Keratinocyte (primary cell): ENCODE results near the gene TRIM63. TPM values are rescaled to one million over a fixed set of nuclear protein-coding genes. Genes with fewer than 3 reads are reported as not detected.
"Not testable (repeated sequence)": the region's sequence is repeated elsewhere in the genome, so short reads cannot be mapped to it uniquely, and the experiment has no call there.

Source experiments
- DNase-seq: peaks from one replicate; pipeline ENCODE4 v3.0.0-alpha.2; 2011; ENCODE audit warnings: low read depth, missing footprints, low spot score
- FAIRE-seq: peaks from 2 replicates; lab custom pipeline; 2011; peaks lifted over from hg19 to GRCh38; lab: Jason Lieb, UNC
- H2AFZ ChIP-seq: 2 replicates; pipeline ENCODE4 v1.6.0; 2012; ENCODE audit warnings: low read length, control low read depth, inconsistent platforms; ENCODE audit not compliant: control insufficient read depth
- H3K27ac ChIP-seq: 2 replicates; pipeline ENCODE4 v1.5.1; 2011; ENCODE audit warnings: low read length; ENCODE audit not compliant: control insufficient read depth, insufficient read depth
- H3K27me3 ChIP-seq: 3 replicates; pipeline ENCODE4 v1.6.0; 2011; ENCODE audit warnings: low read length; ENCODE audit not compliant: control insufficient read depth, insufficient read depth; ENCODE audit errors: extremely low read depth
- H3K36me3 ChIP-seq, 2 experiments: 2 replicates in 1 of 2; 3 replicates in 1 of 2; pipeline ENCODE4 v1.5.1; 2011; ENCODE audit warnings: low read length in 2 of 2, mild to moderate bottlenecking in 1 of 2; ENCODE audit not compliant: control insufficient read depth in 2 of 2, insufficient read depth in 2 of 2; ENCODE audit errors: extremely low read depth in 1 of 2
- H3K4me1 ChIP-seq: 3 replicates; pipeline ENCODE4 v1.5.1; 2011; ENCODE audit warnings: low read length; ENCODE audit not compliant: control insufficient read depth, insufficient read depth; ENCODE audit errors: extremely low read depth
- H3K4me2 ChIP-seq: 3 replicates; pipeline ENCODE4 v1.6.0; 2011; ENCODE audit warnings: low read depth, low read length; ENCODE audit not compliant: control insufficient read depth, insufficient read depth; ENCODE audit errors: extremely low read depth
- H3K4me3 ChIP-seq, 3 experiments: fragments of 200-600 bp in 1 of 3; sonication (generic) in 1 of 3; 2 replicates in 2 of 3; 3 replicates in 1 of 3; pipeline ENCODE4 v1.5.1; 2011 to 2016; ENCODE audit warnings: low read length in 3 of 3, mild to moderate bottlenecking in 3 of 3, control low read depth in 2 of 3, inconsistent platforms in 1 of 3, low read depth in 1 of 3, mixed read lengths in 1 of 3, mixed run types in 1 of 3, moderate library complexity in 1 of 3; ENCODE audit not compliant: control insufficient read depth in 2 of 3, insufficient read depth in 2 of 3; ENCODE audit errors: extremely low read depth in 1 of 3
- H3K79me2 ChIP-seq: 2 replicates; pipeline ENCODE4 v1.6.0; 2012; ENCODE audit warnings: low read length; ENCODE audit not compliant: control insufficient read depth, insufficient read depth
- H3K9ac ChIP-seq: 3 replicates; pipeline ENCODE4 v1.6.0; 2011; ENCODE audit warnings: low read length; ENCODE audit not compliant: control insufficient read depth, insufficient read depth; ENCODE audit errors: extremely low read depth
- H3K9me1 ChIP-seq: 3 replicates; pipeline ENCODE4 v1.6.0; 2011; ENCODE audit warnings: low read length; ENCODE audit not compliant: control insufficient read depth, insufficient read depth; ENCODE audit errors: extremely low read depth
- H3K9me3 ChIP-seq: 2 replicates; pipeline ENCODE4 v1.5.1; 2012; ENCODE audit warnings: low read depth, low read length; ENCODE audit not compliant: control insufficient read depth
- H4K20me1 ChIP-seq: 3 replicates; pipeline ENCODE4 v1.6.0; 2011; ENCODE audit warnings: low read length; ENCODE audit not compliant: control insufficient read depth, insufficient read depth; ENCODE audit errors: extremely low read depth
- EZH2 ChIP-seq: IDR thresholded peaks from one replicate; pipeline ENCODE4 v1.6.1; 2012; ENCODE audit warnings: inconsistent platforms, mild to moderate bottlenecking, low read length, moderate library complexity
- dilution Hi-C: fragments of 300-500 bp; cut with MboI; formaldehyde crosslinking; loops from one replicate; pipeline ENCODE4 v1.7.0; 2020; ENCODE audit warnings: low sequenced_read_pairs; ENCODE audit not compliant: extremely low pct_ligation_motif_present
- polyA plus RNA-seq, 5 experiments: library from polyadenylated mRNA; depleted of rRNA in 3 of 5; stranded (reverse) in 3 of 5; stranded (forward) in 1 of 5; unstranded in 1 of 5; fragments of >200 nt; gene quantifications; 1 replicate in 1 of 5; 2 replicates in 3 of 5; 3 replicates in 1 of 5; pipeline versions ENCODE4 v1.2.1 to v1.2.3, GENCODE V29; 2011 to 2012; ENCODE audit warnings: missing spikeins in 2 of 5, low read depth in 1 of 5, low replicate concordance in 1 of 5
- TF ChIP-seq, protein P1 (sequence below), 3 experiments: IDR thresholded peaks in 1 of 3; conservative IDR thresholded peaks in 1 of 3; optimal IDR thresholded peaks in 1 of 3; 2 replicates in 2 of 3; 3 replicates in 1 of 3; pipeline versions ENCODE3 to v1.5.1; 2011; ENCODE audit warnings: low read length in 3 of 3, mild to moderate bottlenecking in 3 of 3, moderate library complexity in 2 of 3, control low read depth in 1 of 3, inconsistent platforms in 1 of 3; ENCODE audit not compliant: insufficient read depth in 2 of 3; ENCODE audit errors: extremely low read depth in 1 of 3

Gene TRIM63
- polyA plus RNA-seq, 1 donor (not counting 4 experiments of a cell fraction or from before 2014, with no cell fraction given) = not detected

DNA sequence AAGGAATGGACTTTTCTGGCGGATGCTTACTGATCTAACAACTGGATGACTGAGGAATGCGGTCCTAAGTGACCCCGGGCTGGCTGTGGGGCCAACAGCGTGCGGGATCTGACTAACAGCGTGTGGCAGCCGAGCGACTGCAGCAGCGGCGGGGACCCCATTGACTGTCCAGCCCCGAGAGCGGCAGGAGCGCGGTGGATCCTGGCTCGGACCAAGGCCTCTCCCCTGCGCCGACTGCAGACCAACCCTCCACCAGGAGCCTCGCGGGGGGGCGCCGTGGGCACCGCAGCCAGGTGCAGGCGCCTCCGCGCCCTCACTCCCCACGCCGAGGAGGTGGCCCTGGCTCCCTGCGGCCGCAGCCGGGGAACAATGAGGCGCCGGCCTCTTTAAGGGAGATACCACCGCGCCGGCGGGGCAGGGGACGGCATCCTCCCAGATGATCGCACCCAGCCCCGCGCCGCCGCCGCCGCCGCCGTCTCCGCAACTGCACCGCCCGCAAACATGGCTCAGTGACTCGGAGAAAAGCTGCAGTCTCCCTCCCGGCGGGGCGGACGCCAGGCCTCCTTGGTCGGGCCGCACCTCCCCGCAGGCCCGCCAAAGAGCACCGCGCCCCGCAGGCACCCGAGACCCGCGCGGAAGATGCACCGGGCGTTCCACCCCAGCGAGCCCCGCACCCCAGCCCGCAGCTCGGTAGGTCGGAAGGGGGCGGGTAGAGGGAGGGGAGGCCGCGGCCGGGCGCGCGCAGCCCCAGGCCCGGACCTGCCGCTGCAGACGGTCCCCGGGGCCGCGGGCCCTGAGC, 43.5 kb upstream of the TRIM63 start:
- Histone ChIP-seq H3K9me3 (no peaks in the 10 kb centered on the region), H3K4me2 (peak overlapping the region; percentile 81), H4K20me1 (no peaks in the 10 kb centered on the region), H3K4me3 (peak overlapping the region; percentile 71 to 99 (median 79)), H3K79me2 (peaks cover 7% of the 10 kb centered on the region), H3K36me3 (peaks cover 2 to 6% of the 10 kb centered on the region in 2 experiments), H3K9ac (peak overlapping the region; percentile 80), H3K27ac (peak overlapping the region; percentile 58), H2AFZ (peak overlapping the region; percentile 85), H3K9me1 (no peaks in the 10 kb centered on the region), H3K27me3 (no peaks in the 10 kb centered on the region), H3K4me1 (peaks cover 18% of the 10 kb centered on the region)
- FAIRE-seq = no peak
- TF ChIP-seq, protein P1, sequence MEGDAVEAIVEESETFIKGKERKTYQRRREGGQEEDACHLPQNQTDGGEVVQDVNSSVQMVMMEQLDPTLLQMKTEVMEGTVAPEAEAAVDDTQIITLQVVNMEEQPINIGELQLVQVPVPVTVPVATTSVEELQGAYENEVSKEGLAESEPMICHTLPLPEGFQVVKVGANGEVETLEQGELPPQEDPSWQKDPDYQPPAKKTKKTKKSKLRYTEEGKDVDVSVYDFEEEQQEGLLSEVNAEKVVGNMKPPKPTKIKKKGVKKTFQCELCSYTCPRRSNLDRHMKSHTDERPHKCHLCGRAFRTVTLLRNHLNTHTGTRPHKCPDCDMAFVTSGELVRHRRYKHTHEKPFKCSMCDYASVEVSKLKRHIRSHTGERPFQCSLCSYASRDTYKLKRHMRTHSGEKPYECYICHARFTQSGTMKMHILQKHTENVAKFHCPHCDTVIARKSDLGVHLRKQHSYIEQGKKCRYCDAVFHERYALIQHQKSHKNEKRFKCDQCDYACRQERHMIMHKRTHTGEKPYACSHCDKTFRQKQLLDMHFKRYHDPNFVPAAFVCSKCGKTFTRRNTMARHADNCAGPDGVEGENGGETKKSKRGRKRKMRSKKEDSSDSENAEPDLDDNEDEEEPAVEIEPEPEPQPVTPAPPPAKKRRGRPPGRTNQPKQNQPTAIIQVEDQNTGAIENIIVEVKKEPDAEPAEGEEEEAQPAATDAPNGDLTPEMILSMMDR (optimal IDR thresholded peaks at IDR 0.05 in 1 of 3, IDR thresholded peaks at IDR 0.05 in 1 of 3, conservative IDR thresholded peaks at IDR 0.05 in 1 of 3; ENCODE audit: extremely low read depth in 1 of 3, insufficient read depth in 2 of 3, low read length in 3 of 3) = no peak
- TF ChIP-seq EZH2 = no peak
- no peak for DNase-seq
- dilution Hi-C loops = no loop called here

DNA sequence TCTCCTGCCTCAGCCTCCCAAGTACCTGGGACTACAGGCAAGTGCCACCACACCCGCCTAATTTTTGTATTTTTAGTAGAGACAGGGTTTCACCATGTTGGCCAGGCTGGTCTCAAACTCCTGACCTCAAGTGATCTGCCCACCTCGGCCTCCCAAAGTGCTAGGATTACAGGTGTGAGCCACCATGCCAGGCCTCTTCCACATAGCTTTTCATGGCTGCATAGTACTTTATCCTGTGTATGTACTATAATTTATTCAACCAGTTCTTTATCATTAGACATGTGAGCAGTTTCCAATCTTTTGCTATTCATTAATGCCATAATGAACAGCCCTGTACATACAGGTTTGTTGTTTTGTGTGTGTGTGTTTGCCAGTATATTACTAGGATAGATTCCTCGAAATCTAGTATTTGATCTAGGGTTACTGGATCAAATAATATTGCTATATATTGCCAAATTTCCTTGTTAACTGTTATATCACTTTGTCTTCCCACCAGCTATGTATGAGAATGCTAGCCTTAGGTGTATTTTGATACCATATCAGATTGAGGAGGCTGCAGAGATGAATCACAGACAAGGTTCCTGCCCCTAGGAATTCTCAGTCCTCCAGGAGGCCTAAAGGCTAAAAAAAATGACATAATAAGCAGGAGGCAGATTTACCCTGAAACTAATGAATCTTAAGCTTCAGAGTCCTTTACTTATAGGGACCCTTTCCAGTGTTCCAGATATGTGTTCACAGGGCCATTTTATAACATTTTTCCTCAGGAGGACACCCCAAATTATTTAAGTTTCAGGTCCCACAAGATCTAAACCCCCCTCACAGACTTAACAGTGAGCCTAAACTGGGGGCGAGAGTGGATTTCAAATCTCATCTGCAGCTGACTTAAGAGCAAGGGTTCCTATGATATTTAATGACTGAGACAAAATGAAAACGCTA, 42.1 kb upstream of the TRIM63 start:
- no peak overlapping the region for H3K27ac ChIP-seq
- DNase-seq (no peak), FAIRE-seq (no peak)
- dilution Hi-C loops = no loop called here
- peak overlapping the region; percentile 80 for H3K9ac ChIP-seq
- peaks cover 18% of the 10 kb centered on the region for H3K4me1 ChIP-seq
- peak overlapping the region; percentile 81 for H3K4me2 ChIP-seq
- no peaks in the 10 kb centered on the region for H3K27me3 ChIP-seq
- no peak overlapping the region for H3K4me3 ChIP-seq
- H3K36me3 ChIP-seq = peaks cover 2 to 6% of the 10 kb centered on the region in 2 experiments
- peak overlapping the region; percentile 13 for H2AFZ ChIP-seq
- TF ChIP-seq EZH2 = no peak
- TF ChIP-seq, protein P1 (optimal IDR thresholded peaks at IDR 0.05 in 1 of 3, IDR thresholded peaks at IDR 0.05 in 1 of 3, conservative IDR thresholded peaks at IDR 0.05 in 1 of 3; ENCODE audit: extremely low read depth in 1 of 3, insufficient read depth in 2 of 3, low read length in 3 of 3) = no peak
- H3K9me3 ChIP-seq = no peaks in the 10 kb centered on the region
- no peaks in the 10 kb centered on the region for H3K9me1 ChIP-seq
- no peaks in the 10 kb centered on the region for H4K20me1 ChIP-seq
- peaks cover 7% of the 10 kb centered on the region for H3K79me2 ChIP-seq

DNA sequence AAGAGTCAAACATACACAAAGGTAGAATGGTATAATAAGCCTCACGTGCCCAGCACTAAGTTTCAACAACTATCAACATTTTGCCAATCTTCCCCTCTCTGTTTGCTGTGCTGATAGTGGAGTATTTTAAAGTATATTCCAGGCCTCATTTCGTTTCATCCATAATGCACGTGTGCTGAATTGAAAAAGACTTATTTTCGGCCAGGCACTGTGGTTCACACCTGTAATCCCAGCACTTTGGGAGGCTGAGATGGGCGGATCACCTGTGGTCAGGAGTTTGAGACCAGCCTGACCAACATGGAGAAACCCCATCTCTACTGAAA, 37.8 kb upstream of the TRIM63 start:
- not testable (repeated sequence) for H2AFZ ChIP-seq

More for the DNA sequence above, 37.8 kb upstream of the TRIM63 start:
- H3K4me1 ChIP-seq, H4K20me1 ChIP-seq, H3K9me1 ChIP-seq, H3K4me3 ChIP-seq, H3K27me3 ChIP-seq, H3K9me3 ChIP-seq, DNase-seq, H3K4me2 ChIP-seq, H3K9ac ChIP-seq, H3K79me2 ChIP-seq, FAIRE-seq, dilution Hi-C loops, H3K27ac ChIP-seq, H3K36me3 ChIP-seq: not testable (repeated sequence)
